ENCODE data around the gene RTL10. TPM values are rescaled to one million over a fixed set of nuclear protein-coding genes. Genes with fewer than 3 reads are reported as not detected.
A peak's percentile ranks its signal among the peaks of the same experiment; 100 is the strongest.

Gene RTL10
- total and polyA plus RNA-seq, 2 of the 8 experiments (the other 6 are each of a cell fraction or from before 2014, with no cell fraction given), result 11.5 to 18.8 TPM

DNA sequence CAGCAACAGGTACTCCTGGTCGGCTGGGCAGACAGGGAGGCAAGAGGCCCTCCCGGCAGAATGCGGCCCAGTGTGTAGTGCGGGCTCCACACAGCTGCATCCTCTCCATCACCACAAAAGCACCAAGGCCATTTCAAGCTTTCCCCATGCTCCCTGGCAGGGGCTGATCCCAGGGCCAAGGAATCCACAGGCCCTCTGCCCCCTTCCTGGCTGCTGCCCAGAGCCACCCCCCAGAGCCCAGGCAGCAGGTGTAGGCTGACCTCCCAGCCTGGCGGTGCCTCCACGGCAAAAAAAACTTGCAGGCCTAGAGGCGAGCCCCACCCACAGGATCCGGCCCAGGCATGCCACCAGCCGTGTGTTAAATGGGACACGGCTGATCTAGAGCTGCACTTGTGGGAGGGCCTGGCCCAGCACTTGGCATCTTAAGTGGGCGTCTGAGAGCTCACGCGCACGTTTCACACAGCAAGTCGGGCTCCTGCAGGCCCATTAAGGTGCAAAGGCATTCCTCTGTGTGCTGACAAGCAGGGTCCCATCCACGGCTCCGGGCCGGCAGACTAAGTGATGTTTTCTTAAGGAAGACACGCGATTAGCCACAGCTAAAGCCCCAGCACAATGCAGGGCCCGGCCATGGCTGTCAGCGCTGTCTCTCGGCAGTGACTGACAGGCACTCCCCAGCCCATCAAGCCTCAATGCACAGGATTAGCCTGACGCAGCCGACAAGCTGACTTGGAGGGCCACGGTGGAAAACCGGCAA lies 19.8 kb upstream of the RTL10 start:
- no peak overlapping the region for H3K4me3 ChIP-seq (ENCODE audit: extremely low read depth in 1 of 4, insufficient read depth in 2 of 4, low read depth in 3 of 4, low read length in 4 of 4)
- H3K18ac ChIP-seq (ENCODE audit: extremely low read depth, low read length), result no peak overlapping the region
- H2AK5ac ChIP-seq (ENCODE audit: low read depth, low read length), result no peak overlapping the region
- CTCF ChIA-PET (ENCODE audit: partially characterized antibody), result interaction anchor here (1.5 to 2.6 kb wide), 2 partner anchors 10 to 15 kb away, joined by 7 read pairs; no protein-coding TSS in a partner anchor
- H2BK12ac ChIP-seq (ENCODE audit: low read depth, low read length), result 0 out of 2 replicates have a peak overlapping the region, but pooled peaks have one; percentile 60
- peak overlapping the region; percentile 52 for H2BK5ac ChIP-seq (ENCODE audit: low read depth, low read length)
- H2BK15ac ChIP-seq (ENCODE audit: low read length), result no peak overlapping the region
- H4K8ac ChIP-seq (ENCODE audit: extremely low read depth, insufficient read depth, low read length), result no peak overlapping the region
- H3K23ac ChIP-seq (ENCODE audit: insufficient read length), result no peak overlapping the region
- no peak overlapping the region for H3K9ac ChIP-seq (replicated peaks in 1 of 4; ENCODE audit: extremely low read depth in 1 of 4, low read depth in 3 of 4, low read length in 3 of 4)
- no peaks in the 10 kb centered on the region for H3K23me2 ChIP-seq (ENCODE audit: low read depth, low read length)
- TF ChIP-seq TBP (IDR thresholded peaks at IDR 0.05; ENCODE audit: low read depth, low read length) (no peak), SP4 (IDR thresholded peaks at IDR 0.05; ENCODE audit: low read length) (no peak), CEBPB (IDR thresholded peaks at IDR 0.05; ENCODE audit: low read depth, low read length) (no peak), PHF8 (conservative IDR thresholded peaks at IDR 0.05; ENCODE audit: low read depth, low read length) (no peak), ZNF274 (IDR thresholded peaks at IDR 0.05; ENCODE audit: borderline replicate concordance, extremely low read depth, low read length) (no peak), GABPA (IDR thresholded peaks at IDR 0.05; ENCODE audit: borderline replicate concordance, insufficient read depth, low read length) (no peak), HDAC6 (IDR thresholded peaks at IDR 0.05; ENCODE audit: low read depth, low read length) (no peak), EP300 (IDR thresholded peaks at IDR 0.05; ENCODE audit: borderline replicate concordance in 1 of 2, low read depth in 2 of 2, low read length in 2 of 2) (no peak), SP2 (IDR thresholded peaks at IDR 0.05; ENCODE audit: low read length) (no peak)
- H4K20me1 ChIP-seq (replicated peaks in 1 of 2; ENCODE audit: control insufficient read depth in 1 of 2, insufficient read depth in 2 of 2, low read length in 2 of 2), result no peaks in the 10 kb centered on the region
- POLR2A ChIA-PET (ENCODE audit: partially characterized antibody), result interaction anchor here (0.7 to 1.0 kb wide), 2 partner anchors 18 to 26 kb away, joined by 3 read pairs; no protein-coding TSS in a partner anchor
- H3K4me1 ChIP-seq (replicated peaks in 1 of 4; ENCODE audit: control insufficient read depth in 3 of 4, insufficient read depth in 4 of 4, low read length in 3 of 4), result peaks cover 0 to 2% (median 0%) of the 10 kb centered on the region in 4 experiments; a peak in 1 of 7 replicates
- H3K27ac ChIP-seq (ENCODE audit: low read depth, low read length), result no peak overlapping the region
- no peak for FAIRE-seq
- no peak overlapping the region for H3K4ac ChIP-seq (replicated peaks; ENCODE audit: insufficient read length, low read depth, low read length)
- no peaks in the 10 kb centered on the region; the same call in 1 of the 2 replicates for H3K79me1 ChIP-seq (ENCODE audit: low read depth, low read length)
- no peaks in the 10 kb centered on the region for H3K27me3 ChIP-seq (replicated peaks in 1 of 4; ENCODE audit: control insufficient read depth in 3 of 4, extremely low read depth in 1 of 4, insufficient read depth in 3 of 4, low read length in 3 of 4)
- H2AFZ ChIP-seq (ENCODE audit: low read length), result no peak overlapping the region
- no peaks in the 10 kb centered on the region for H3K9me3 ChIP-seq (ENCODE audit: insufficient read depth in 2 of 2, low read depth in 1 of 2, low read length in 1 of 2)
- H4K5ac ChIP-seq (ENCODE audit: insufficient read length, low read depth, low read length), result no peak overlapping the region
- H2BK120ac ChIP-seq (replicated peaks; ENCODE audit: low read depth, low read length), result no peak overlapping the region
- 90% methylated on average over 26 of the region's 27 CpGs; no CpG with 5 or more reads in 1 of the 2 experiments for whole genome bisulfite sequencing, 2 experiments (ENCODE audit: extremely low coverage in 1 of 2, insufficient coverage in 1 of 2, insufficient read length in 1 of 2, insufficient replicate concordance in 2 of 2, low coverage in 1 of 2, low lambda C conversion rate in 2 of 2, missing lambda C conversion rate in 1 of 2)
- DNase-seq (ENCODE audit: low read depth in 1 of 2, low spot score in 2 of 2), result peak in 1 of 2 experiments; percentile 51
- no peak overlapping the region for H3K14ac ChIP-seq (ENCODE audit: insufficient read length)
- no peak overlapping the region for H3K56ac ChIP-seq (replicated peaks; ENCODE audit: insufficient read length, low read depth, low read length)
- H3K4me2 ChIP-seq (ENCODE audit: insufficient read depth in 1 of 2, low read depth in 2 of 2, low read length in 2 of 2), result no peak overlapping the region
- H2BK20ac ChIP-seq (ENCODE audit: low read length), result no peak overlapping the region
- peak overlapping the region; percentile 48 for H4K91ac ChIP-seq (replicated peaks; ENCODE audit: insufficient read length, low read length)
- 0 out of 8 replicates have a peak, but pooled peaks cover 0 to 2% (median 0%) of the 10 kb centered on the region in 4 experiments for H3K36me3 ChIP-seq (ENCODE audit: control insufficient read depth in 2 of 4, insufficient read depth in 4 of 4, low read length in 3 of 4)
- H3K79me2 ChIP-seq (ENCODE audit: control insufficient read depth in 1 of 2, insufficient read depth in 2 of 2, low read length in 2 of 2), result no peaks in the 10 kb centered on the region
